T1000 (cell line): ENCODE results near the gene FAM13A.
"Not testable (repeated sequence)": the region's sequence is repeated elsewhere in the genome, so short reads cannot be mapped to it uniquely, and the experiment has no call there.

Experiments used
- DNase-seq: peaks from one replicate; lab custom pipeline; 2025; ENCODE audit warnings: mixed read lengths; lab: John Stamatoyannopoulos, UW

The FAM13A gene

GRCh38 chr4:88958080-88958479, 98.9 kb downstream of the FAM13A start:
- DNase-seq = no peak

- no peak for DNase-seq
Observed at GRCh38 chr4:88957570-88957969, 99.4 kb downstream of the FAM13A start.

- no peak for DNase-seq
Observed at GRCh38 chr4:88955580-88956380, 101.2 kb downstream of the FAM13A start.

GRCh38 chr4:88953400-88953799, 103.6 kb downstream of the FAM13A start:
- DNase-seq = no peak

GRCh38 chr4:88952081-88952480, 104.9 kb downstream of the FAM13A start:
- no peak for DNase-seq

- no peak for DNase-seq
Observed at GRCh38 chr4:88949605-88950004, 107.4 kb downstream of the FAM13A start.

- DNase-seq = no peak
Observed at GRCh38 chr4:88940506-88940905, 116.5 kb downstream of the FAM13A start.

GRCh38 chr4:88939697-88940096, 117.3 kb downstream of the FAM13A start:
- DNase-seq = no peak

GRCh38 chr4:88938138-88938537, 118.8 kb downstream of the FAM13A start:
- DNase-seq = no peak

GRCh38 chr4:88937081-88937480, 119.9 kb downstream of the FAM13A start:
- DNase-seq = no peak

GRCh38 chr4:88933414-88934160, 123.4 kb downstream of the FAM13A start:
- no peak for DNase-seq

- DNase-seq = no peak
Observed at GRCh38 chr4:88928852-88929251, 128.1 kb downstream of the FAM13A start.

GRCh38 chr4:88927420-88927819, 129.6 kb downstream of the FAM13A start:
- no peak for DNase-seq

GRCh38 chr4:88919056-88919455, 137.9 kb downstream of the FAM13A start:
- no peak for DNase-seq

GRCh38 chr4:88913181-88913580, 143.8 kb downstream of the FAM13A start:
- DNase-seq = not testable (repeated sequence)

GRCh38 chr4:88911246-88912212, 145.5 kb downstream of the FAM13A start:
- DNase-seq = no peak

- DNase-seq = no peak
Observed at GRCh38 chr4:88910101-88910500, 146.9 kb downstream of the FAM13A start.

GRCh38 chr4:88908521-88908920, 148.5 kb downstream of the FAM13A start:
- no peak for DNase-seq

GRCh38 chr4:88908003-88908402, 149.0 kb downstream of the FAM13A start:
- DNase-seq = no peak

- DNase-seq = no peak
Observed at GRCh38 chr4:88907478-88907877, 149.5 kb downstream of the FAM13A start.

GRCh38 chr4:88904240-88904639, 152.7 kb downstream of the FAM13A start:
- not testable (repeated sequence) for DNase-seq

- DNase-seq = no peak
Observed at GRCh38 chr4:88900432-88900831, 156.6 kb downstream of the FAM13A start.
